GM12892 (cell line): ENCODE data around the gene CFAP61.

ENCODE experiments used
- POLR2A ChIP-seq: IDR thresholded peaks from 2 replicates; pipeline ENCODE4 v1.6.1; 2011; ENCODE audit warnings: low read depth, low read length, control low read depth
- POLR2AphosphoS5 ChIP-seq: IDR thresholded peaks from 2 replicates; pipeline ENCODE4 v1.6.1; 2011; ENCODE audit warnings: low read depth, low read length, control low read depth

- TF ChIP-seq POLR2A (no peak), POLR2AphosphoS5 (no peak)
Measured at GRCh38 chr20:20205141-20205861, 153.0 kb downstream of the CFAP61 start.
